Skeletal muscle satellite cell (primary cell): ENCODE results near the gene NKAIN2.
"Not testable (repeated sequence)": the region's sequence is repeated elsewhere in the genome, so short reads cannot be mapped to it uniquely, and the experiment has no call there.

Source experiments
- H3K27me3 ChIP-seq: 2 replicates; pipeline ENCODE4 v1.7.0; 2013; ENCODE audit warnings: low read length; ENCODE audit not compliant: control insufficient read depth, insufficient read depth
- H3K36me3 ChIP-seq: 2 replicates; pipeline ENCODE4 v1.7.0; 2013; ENCODE audit warnings: mild to moderate bottlenecking, control low read depth, low read length; ENCODE audit not compliant: insufficient read depth
- H3K4me1 ChIP-seq: 2 replicates; pipeline ENCODE4 v1.7.0; 2013; ENCODE audit warnings: low read length; ENCODE audit not compliant: control insufficient read depth, insufficient read depth
- H3K4me2 ChIP-seq: 2 replicates; pipeline ENCODE4 v1.7.0; 2013; ENCODE audit warnings: mild to moderate bottlenecking, low read length
- H3K4me3 ChIP-seq: 2 replicates; pipeline ENCODE4 v1.7.0; 2013; ENCODE audit warnings: low read length
- H3K9ac ChIP-seq: 2 replicates; pipeline ENCODE4 v1.7.0; 2013; ENCODE audit warnings: mild to moderate bottlenecking, low read depth, low read length, moderate library complexity
- H3K9me3 ChIP-seq: replicated peaks from 2 replicates; pipeline ENCODE4 v1.7.0; 2013; ENCODE audit warnings: mild to moderate bottlenecking, control low read depth, low read length

NKAIN2 gene

DNA sequence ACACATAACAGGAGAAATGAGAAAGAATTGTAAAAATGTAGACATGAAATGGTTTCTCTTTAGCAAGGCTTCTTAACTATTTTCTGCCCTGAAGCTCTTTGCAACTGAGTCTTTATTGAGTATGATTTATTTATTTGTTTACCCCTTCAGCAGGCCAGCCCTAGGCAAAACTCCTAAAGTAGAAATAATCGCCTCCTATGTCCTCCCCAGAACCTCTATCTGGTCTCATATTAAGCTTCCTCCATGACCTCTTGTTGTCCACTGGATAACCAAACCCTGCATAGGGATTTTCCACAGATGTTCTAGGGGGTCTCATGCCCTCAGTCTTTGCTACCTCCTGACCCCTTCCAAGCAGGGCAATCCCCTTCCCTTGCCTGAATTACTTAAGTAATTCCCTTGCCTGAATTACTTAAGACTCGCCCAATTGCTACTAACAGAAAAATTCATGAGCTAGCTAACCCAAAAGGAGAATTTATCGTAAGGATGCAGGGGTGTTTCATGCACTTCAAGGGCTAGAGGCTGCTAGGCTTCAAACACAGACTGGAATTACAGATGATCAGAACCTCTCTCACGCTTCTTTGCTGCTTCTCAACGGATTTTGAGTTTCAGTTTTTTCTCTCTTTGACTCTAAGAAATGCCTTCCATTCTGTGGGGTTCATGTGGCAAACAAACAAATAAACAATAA lies 732.6 kb downstream of the NKAIN2 start:
- Histone ChIP-seq H3K9ac (no peak overlapping the region), H3K4me1 (no peaks in the 10 kb centered on the region), H3K4me2 (no peak overlapping the region), H3K36me3 (no peaks in the 10 kb centered on the region), H3K9me3 (no peaks in the 10 kb centered on the region), H3K4me3 (no peak overlapping the region), H3K27me3 (no peaks in the 10 kb centered on the region)

DNA sequence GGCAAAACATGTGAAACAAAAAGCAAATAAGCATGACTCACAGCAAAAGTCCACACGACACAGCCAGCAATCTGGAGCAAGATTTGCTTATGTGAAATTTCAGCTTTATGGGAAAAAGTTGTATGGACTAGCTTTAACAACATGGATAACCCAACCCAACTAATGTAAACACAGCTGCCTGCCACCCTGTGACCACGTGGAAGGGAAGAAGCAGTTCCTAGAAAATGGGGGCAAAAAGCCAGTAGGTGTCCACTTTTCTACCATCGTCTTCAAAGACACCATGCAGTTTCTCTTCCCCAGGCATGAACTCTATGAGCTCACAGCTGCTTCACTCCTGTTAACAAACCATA lies 733.2 kb downstream of the NKAIN2 start:
- Histone ChIP-seq H3K27me3 (no peaks in the 10 kb centered on the region), H3K4me2 (no peak overlapping the region), H3K4me3 (no peak overlapping the region), H3K9me3 (no peaks in the 10 kb centered on the region), H3K4me1 (no peaks in the 10 kb centered on the region), H3K9ac (no peak overlapping the region), H3K36me3 (no peaks in the 10 kb centered on the region)

- Histone ChIP-seq H3K9me3 (no peaks in the 10 kb centered on the region), H3K4me2 (no peak overlapping the region), H3K9ac (no peak overlapping the region), H3K4me3 (no peak overlapping the region), H3K4me1 (no peaks in the 10 kb centered on the region), H3K36me3 (no peaks in the 10 kb centered on the region), H3K27me3 (no peaks in the 10 kb centered on the region)
Measured at GRCh38 chr6:124539096-124539495, 735.4 kb downstream of the NKAIN2 start.

DNA sequence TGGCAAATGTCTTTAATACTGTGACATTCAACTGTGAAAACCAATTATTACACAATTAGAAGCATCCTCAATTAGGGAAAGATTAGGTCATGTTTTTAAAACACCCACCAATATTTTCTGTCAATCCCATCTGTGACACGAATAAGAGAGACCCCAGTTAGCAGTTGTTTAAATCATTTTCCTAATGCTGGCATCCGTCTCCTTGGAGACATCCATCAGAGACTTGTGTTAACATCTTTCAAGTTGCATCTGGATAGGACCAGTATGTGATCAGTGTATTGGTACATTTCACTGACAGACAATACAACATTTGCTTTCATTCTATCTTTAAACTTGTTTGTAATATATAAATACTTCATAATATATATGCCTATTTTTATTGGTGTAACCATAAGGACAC lies 737.9 kb downstream of the NKAIN2 start:
- Histone ChIP-seq H3K4me3 (no peak overlapping the region), H3K4me2 (no peak overlapping the region), H3K4me1 (no peaks in the 10 kb centered on the region), H3K36me3 (no peaks in the 10 kb centered on the region), H3K27me3 (no peaks in the 10 kb centered on the region), H3K9me3 (no peaks in the 10 kb centered on the region), H3K9ac (no peak overlapping the region)

GRCh38 chr6:124546601-124547000 lies 742.9 kb downstream of the NKAIN2 start:
- Histone ChIP-seq H3K4me2 (no peak overlapping the region), H3K9me3 (no peaks in the 10 kb centered on the region), H3K4me3 (no peak overlapping the region), H3K36me3 (no peaks in the 10 kb centered on the region), H3K27me3 (no peaks in the 10 kb centered on the region), H3K4me1 (no peaks in the 10 kb centered on the region), H3K9ac (no peak overlapping the region)

DNA sequence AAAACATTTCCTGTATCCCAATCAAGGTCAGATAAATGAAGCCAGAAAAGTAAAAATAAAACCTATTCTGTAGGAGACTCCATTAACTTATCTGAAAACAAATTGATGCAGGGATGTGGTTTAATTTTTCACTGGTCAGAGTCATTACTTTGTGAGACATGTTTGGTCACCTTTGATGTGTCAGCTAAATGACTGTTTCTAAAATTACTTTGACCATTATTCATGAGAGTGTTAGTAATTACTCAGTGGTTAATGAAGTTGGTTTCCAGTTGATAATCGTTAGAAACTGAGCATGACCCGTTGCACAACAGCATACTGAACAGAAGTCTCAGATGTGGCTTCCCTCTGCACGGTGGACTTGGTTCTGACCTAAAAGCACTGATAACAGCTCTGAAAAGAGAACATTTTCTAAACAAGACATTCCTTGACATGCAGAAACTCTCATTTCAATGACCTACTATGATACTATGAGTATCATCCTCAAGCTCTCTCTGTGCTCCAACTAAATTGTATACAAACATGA lies 748.1 kb downstream of the NKAIN2 start:
- no peak overlapping the region for H3K9ac ChIP-seq
- no peaks in the 10 kb centered on the region for H3K27me3 ChIP-seq
- H3K36me3 ChIP-seq = no peaks in the 10 kb centered on the region
- no peak overlapping the region for H3K4me2 ChIP-seq
- H3K9me3 ChIP-seq = no peaks in the 10 kb centered on the region
- H3K4me1 ChIP-seq = no peaks in the 10 kb centered on the region
- no peak overlapping the region for H3K4me3 ChIP-seq

DNA sequence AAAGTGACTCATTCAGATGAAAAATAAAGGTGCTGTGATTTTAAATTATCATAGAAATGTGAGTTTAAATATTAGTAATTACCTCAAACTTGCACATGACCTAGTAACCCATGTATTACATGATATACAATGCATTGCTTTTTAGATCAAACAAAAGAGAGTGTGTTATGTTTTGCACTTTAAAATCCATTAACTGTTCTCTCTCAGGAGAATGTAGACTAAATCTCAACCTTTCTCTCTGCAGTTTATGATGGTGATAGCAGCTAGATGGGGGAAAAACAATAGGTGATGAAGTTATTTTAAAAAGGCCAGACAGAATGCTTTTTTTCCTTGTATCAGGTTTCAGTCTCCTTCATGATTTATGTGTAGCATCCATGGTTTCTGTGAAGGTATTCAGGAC lies 754.2 kb downstream of the NKAIN2 start:
- no peaks in the 10 kb centered on the region for H3K27me3 ChIP-seq
- no peaks in the 10 kb centered on the region for H3K36me3 ChIP-seq

GRCh38 chr6:124560078-124560477 lies 756.4 kb downstream of the NKAIN2 start:
- not testable (repeated sequence) for H3K4me3 ChIP-seq, H3K4me1 ChIP-seq, H3K36me3 ChIP-seq, H3K9me3 ChIP-seq, H3K4me2 ChIP-seq, H3K9ac ChIP-seq, H3K27me3 ChIP-seq

More for the DNA sequence above, 754.2 kb downstream of the NKAIN2 start:
- no peaks in the 10 kb centered on the region for H3K9me3 ChIP-seq
- no peak overlapping the region for H3K9ac ChIP-seq
- H3K4me1 ChIP-seq = no peaks in the 10 kb centered on the region
- H3K4me3 ChIP-seq = no peak overlapping the region
- H3K4me2 ChIP-seq = no peak overlapping the region

DNA sequence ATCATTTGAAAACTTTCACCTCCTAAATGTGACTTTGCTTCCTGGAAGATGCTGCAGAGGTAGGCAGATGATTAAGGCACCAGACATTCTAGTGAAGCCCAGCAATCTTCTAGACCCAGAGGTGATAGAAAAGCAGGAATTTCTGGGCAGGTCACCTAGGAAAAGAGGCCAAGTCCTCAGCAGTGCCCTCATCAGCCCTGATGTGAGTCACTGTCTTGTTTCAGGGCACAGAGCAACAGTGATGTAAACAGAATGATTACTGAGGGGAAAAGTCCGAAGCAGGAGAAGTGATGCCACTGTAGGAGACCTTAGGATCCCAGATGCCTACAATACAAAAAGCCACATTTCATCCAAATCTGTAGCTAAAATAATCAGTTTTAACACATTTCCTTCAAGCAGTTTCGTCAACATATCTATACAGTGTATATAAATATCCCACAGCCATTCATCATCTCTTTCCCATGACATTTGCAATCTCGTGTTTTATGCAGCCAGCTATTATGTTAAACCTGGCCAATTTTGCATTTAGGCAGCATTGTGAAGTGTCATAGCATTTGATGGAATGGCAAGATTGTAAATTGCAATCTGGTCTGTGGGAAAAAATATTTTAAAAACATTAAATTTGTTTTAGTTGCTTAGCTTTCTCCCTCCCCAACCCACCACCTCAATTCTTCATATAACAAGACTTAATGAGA lies 757.4 kb downstream of the NKAIN2 start:
- Histone ChIP-seq H3K36me3 (no peaks in the 10 kb centered on the region), H3K9ac (no peak overlapping the region), H3K4me3 (no peak overlapping the region), H3K4me2 (no peak overlapping the region), H3K9me3 (no peaks in the 10 kb centered on the region), H3K27me3 (no peaks in the 10 kb centered on the region), H3K4me1 (no peaks in the 10 kb centered on the region)

DNA sequence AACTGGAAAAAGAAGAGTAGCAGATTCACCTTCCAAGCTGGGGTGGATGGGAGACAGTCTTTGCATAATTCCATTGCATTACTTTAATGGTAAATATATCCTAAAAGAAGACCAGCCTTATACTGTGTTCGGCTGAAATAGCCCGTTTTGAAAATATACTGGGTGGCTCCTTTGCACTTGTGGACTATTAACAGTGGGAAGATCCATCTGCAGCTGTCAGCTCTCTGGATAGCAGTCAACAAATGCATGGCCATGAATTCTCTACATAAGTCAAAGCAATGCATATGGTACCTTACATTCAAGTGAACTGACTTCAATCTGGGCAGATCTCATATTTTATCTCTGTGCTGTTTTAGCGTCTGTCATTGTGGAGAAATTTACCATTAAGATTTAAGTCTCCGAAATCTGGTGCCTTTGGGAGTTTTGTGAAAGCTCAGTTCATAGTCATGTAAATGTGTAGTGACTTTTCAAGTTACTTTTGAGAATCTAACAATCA lies 758.0 kb downstream of the NKAIN2 start:
- Histone ChIP-seq H3K27me3 (no peaks in the 10 kb centered on the region), H3K36me3 (no peaks in the 10 kb centered on the region), H3K9ac (no peak overlapping the region), H3K4me2 (no peak overlapping the region), H3K9me3 (no peaks in the 10 kb centered on the region), H3K4me1 (no peaks in the 10 kb centered on the region), H3K4me3 (no peak overlapping the region)

- not testable (repeated sequence) for H3K4me2 ChIP-seq, H3K27me3 ChIP-seq, H3K4me1 ChIP-seq, H3K4me3 ChIP-seq, H3K36me3 ChIP-seq, H3K9me3 ChIP-seq, H3K9ac ChIP-seq
Measured at GRCh38 chr6:124564125-124564524, 760.5 kb downstream of the NKAIN2 start.

DNA sequence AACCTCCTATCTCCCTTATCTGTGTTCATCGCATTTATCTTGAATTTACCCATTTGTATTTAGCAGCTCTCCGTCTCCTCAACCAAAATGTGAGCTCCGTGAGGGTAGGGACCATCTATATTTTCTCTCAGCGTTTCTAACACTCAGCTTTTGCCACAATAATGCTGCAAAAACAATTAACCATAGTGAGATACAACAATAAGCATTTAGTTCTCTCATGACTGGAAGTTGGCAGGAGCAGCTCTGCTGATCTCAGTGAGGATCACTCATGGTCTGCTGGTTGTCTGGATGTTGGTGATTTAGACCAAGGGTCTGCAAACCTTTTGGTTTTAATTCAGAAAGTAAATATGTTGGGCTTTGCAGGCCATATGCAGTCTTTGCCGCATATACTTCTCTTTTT lies 763.7 kb downstream of the NKAIN2 start:
- H3K36me3 ChIP-seq = no peaks in the 10 kb centered on the region
- H3K9ac ChIP-seq = no peak overlapping the region
- H3K4me3 ChIP-seq = no peak overlapping the region
- no peak overlapping the region for H3K4me2 ChIP-seq
- H3K4me1 ChIP-seq = no peaks in the 10 kb centered on the region
- no peaks in the 10 kb centered on the region for H3K27me3 ChIP-seq
- H3K9me3 ChIP-seq = no peaks in the 10 kb centered on the region
